K562 treated with DMSO at 1 percent for 12 hours (cell line): ENCODE data around the gene ADGRA1. TPM values are rescaled to one million over a fixed set of nuclear protein-coding genes. Genes with fewer than 3 reads are reported as not detected.

Source experiments
- total RNA-seq: library from RNA; unstranded; fragments of 300-600 nt; gene quantifications from 2 replicates; pipeline ENCODE4 v1.2.3, GENCODE V29; 2022; ENCODE audit not compliant: insufficient read depth

Gene ADGRA1
- total RNA-seq, result not detected in 2 replicates

GRCh38 chr10:133087679-133088178 is at the start of gene ADGRA1:
Gene ADGRA1, plus strand, starts transcription at chr10:133087924. Its CDS starts 986 bp downstream, at chr10:133088910.

GRCh38 chr10:133159950-133160825 is 72.5 kb downstream of the ADGRA1 start, which contains the start of gene KNDC1:
Gene KNDC1, plus strand, starts transcription at chr10:133160219. Its CDS starts 249 bp downstream, at chr10:133160468.

Other genes starting within 250 kb of the ADGRA1 start
- gene CFAP46, start 145.4 kb upstream of the ADGRA1 start, total RNA-seq, result not detected in 2 replicates
- gene KNDC1, start 72.3 kb downstream of the ADGRA1 start, total RNA-seq, result not detected in 2 replicates
- gene UTF1, start 142.3 kb downstream of the ADGRA1 start, total RNA-seq, result not detected in 2 replicates
- 0.27 and 0.68 TPM in 2 replicates for gene VENTX, start 149.9 kb downstream of the ADGRA1 start, total RNA-seq
- 3.5 and 5.1 TPM in 2 replicates for gene ADAM8, start 188.9 kb downstream of the ADGRA1 start, total RNA-seq
- 24.0 and 45.6 TPM in 2 replicates for gene TUBGCP2, start 220.9 kb downstream of the ADGRA1 start, total RNA-seq
- 48.4 and 51.7 TPM in 2 replicates for gene ZNF511, start 221.0 kb downstream of the ADGRA1 start, total RNA-seq
- gene CALY, start 249.0 kb downstream of the ADGRA1 start, total RNA-seq, result not detected in 2 replicates